ENCODE measurements around the gene SLC26A4.

DNA sequence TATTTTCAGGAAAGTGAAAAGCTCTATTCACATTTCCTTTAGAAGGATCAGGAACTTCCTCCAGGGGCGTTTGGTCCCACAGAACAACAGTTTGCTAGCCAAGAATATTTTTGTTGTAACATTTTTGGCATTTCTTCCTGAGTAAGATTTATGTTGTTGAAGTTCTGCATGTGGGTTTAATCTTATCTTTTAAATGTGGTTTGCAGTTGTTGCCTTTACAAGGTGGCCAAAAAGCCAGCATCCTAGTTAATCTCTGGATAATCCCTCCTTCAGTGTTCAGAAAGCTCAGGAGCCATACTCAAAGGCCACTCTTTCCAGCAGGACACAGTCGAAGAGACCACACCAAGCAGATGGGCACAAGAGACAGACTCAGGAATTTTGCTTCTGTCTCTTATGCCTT lies 30.0 kb downstream of the SLC26A4 start:
- TF ChIP-seq, protein P1, sequence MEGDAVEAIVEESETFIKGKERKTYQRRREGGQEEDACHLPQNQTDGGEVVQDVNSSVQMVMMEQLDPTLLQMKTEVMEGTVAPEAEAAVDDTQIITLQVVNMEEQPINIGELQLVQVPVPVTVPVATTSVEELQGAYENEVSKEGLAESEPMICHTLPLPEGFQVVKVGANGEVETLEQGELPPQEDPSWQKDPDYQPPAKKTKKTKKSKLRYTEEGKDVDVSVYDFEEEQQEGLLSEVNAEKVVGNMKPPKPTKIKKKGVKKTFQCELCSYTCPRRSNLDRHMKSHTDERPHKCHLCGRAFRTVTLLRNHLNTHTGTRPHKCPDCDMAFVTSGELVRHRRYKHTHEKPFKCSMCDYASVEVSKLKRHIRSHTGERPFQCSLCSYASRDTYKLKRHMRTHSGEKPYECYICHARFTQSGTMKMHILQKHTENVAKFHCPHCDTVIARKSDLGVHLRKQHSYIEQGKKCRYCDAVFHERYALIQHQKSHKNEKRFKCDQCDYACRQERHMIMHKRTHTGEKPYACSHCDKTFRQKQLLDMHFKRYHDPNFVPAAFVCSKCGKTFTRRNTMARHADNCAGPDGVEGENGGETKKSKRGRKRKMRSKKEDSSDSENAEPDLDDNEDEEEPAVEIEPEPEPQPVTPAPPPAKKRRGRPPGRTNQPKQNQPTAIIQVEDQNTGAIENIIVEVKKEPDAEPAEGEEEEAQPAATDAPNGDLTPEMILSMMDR (IDR thresholded peaks at IDR 0.05): no peak
- no peak for TF ChIP-seq POLR2A (IDR thresholded peaks at IDR 0.05)
